Prostate gland (tissue), 2 donors: Measurements from ENCODE around the gene DOCK2. TPM values are rescaled to one million over a fixed set of nuclear protein-coding genes. Genes with fewer than 3 reads are reported as not detected.

Source experiments
- DNase-seq: peaks from one replicate; pipeline ENCODE4 v3.0.0-alpha.2; 2019; ENCODE audit warnings: low spot score
- H3K27ac ChIP-seq, 2 donors: fragments of 200-600 bp; sonication (generic); 2 replicates each; pipeline ENCODE4 v1.5.1; 2017 to 2019
- H3K27me3 ChIP-seq: fragments of 200-600 bp; sonication (generic); replicated peaks from 2 replicates; pipeline ENCODE4 v1.5.1; 2019; ENCODE audit not compliant: insufficient read depth
- H3K36me3 ChIP-seq, 2 donors: fragments of 200-600 bp; sonication (generic); 1 replicate in 1 of 2; 2 replicates in 1 of 2; pipeline versions ENCODE4 v1.5.1 to v1.8.1; 2017 to 2019
- H3K4me1 ChIP-seq: fragments of 200-600 bp; sonication (generic); replicated peaks from 2 replicates; pipeline ENCODE4 v1.5.1; 2019
- H3K4me3 ChIP-seq, 2 donors: fragments of 200-600 bp; sonication (generic); 2 replicates each; pipeline ENCODE4 v1.5.1; 2017 to 2019
- H3K9me3 ChIP-seq: fragments of 200-600 bp; sonication (generic); 2 replicates; pipeline ENCODE4 v1.5.1; 2017
- POLR2A ChIP-seq: fragments of 450-650 bp; IDR thresholded peaks from one replicate; pipeline ENCODE4 v1.6.1; 2016; ENCODE audit warnings: antibody characterized with exemption, mild to moderate bottlenecking
- POLR2AphosphoS5 ChIP-seq: sonication (generic); formaldehyde crosslinking; IDR thresholded peaks from one replicate; pipeline ENCODE4 v1.6.1; 2017; ENCODE audit warnings: antibody characterized with exemption
- WGBS: methylation state at CpG from one replicate; pipeline ENCODE4 v1.1.5; 2018; 5-methylcytosine and 5-hydroxymethylcytosine counted together
- intact Hi-C: fragments of 100-400 bp; cut with DNase I; formaldehyde crosslinking; loops from one replicate; pipeline ENCODE4 v1.14.2; 2022
- total RNA-seq, 2 donors: library from RNA; depleted of rRNA; stranded (reverse); fragments of >200 nt; gene quantifications; one replicate each; pipeline ENCODE4 v1.1.0, GENCODE V29; 2016
- TF ChIP-seq, protein P1 (sequence below), 4 experiments: fragments of 200-600 bp in 2 of 4; fragments of 450-650 bp in 2 of 4; sonication (generic) in 2 of 4; IDR thresholded peaks; 1 replicate in 3 of 4; 2 replicates in 1 of 4; pipeline ENCODE4 v1.5.1; 2016 to 2019; ENCODE audit warnings: antibody characterized with exemption in 4 of 4, mild to moderate bottlenecking in 2 of 4, moderate library complexity in 2 of 4

DOCK2 gene
- total RNA-seq, 2 donors from 2014 or later, result 2.5 to 6.2 TPM

DNA sequence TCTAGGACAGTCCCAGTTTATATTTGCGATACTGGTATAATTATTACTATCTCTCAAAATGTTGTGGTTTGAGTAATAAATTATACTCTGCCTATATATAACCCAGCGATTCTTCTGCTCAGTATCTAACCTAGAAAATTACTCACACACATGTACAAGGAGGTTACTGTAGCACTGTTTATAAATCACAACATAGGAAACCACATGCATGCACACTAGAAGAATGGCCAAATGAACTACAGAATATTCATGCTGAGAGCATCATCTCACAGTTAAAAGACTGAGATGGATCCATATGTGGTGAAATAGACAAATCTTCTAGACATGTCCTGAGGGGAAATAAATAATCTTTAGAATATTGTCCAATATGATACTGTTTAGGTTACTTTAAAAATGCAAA lies 281.2 kb downstream of the DOCK2 start:
- no peaks in the 10 kb centered on the region for H3K36me3 ChIP-seq
- no peak for TF ChIP-seq POLR2A
- TF ChIP-seq, protein P1, sequence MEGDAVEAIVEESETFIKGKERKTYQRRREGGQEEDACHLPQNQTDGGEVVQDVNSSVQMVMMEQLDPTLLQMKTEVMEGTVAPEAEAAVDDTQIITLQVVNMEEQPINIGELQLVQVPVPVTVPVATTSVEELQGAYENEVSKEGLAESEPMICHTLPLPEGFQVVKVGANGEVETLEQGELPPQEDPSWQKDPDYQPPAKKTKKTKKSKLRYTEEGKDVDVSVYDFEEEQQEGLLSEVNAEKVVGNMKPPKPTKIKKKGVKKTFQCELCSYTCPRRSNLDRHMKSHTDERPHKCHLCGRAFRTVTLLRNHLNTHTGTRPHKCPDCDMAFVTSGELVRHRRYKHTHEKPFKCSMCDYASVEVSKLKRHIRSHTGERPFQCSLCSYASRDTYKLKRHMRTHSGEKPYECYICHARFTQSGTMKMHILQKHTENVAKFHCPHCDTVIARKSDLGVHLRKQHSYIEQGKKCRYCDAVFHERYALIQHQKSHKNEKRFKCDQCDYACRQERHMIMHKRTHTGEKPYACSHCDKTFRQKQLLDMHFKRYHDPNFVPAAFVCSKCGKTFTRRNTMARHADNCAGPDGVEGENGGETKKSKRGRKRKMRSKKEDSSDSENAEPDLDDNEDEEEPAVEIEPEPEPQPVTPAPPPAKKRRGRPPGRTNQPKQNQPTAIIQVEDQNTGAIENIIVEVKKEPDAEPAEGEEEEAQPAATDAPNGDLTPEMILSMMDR (IDR thresholded peaks at IDR 0.05), result no peak
- TF ChIP-seq POLR2AphosphoS5, result no peak
- 81% methylated on average over 2 of the region's 2 CpGs for WGBS
- intact Hi-C loops, result no loop called here
- H3K4me1 ChIP-seq, result no peaks in the 10 kb centered on the region
- H3K27ac ChIP-seq, result no peak overlapping the region
- H3K27me3 ChIP-seq, result no peaks in the 10 kb centered on the region
- no peak for DNase-seq
- no peaks in the 10 kb centered on the region for H3K9me3 ChIP-seq
- H3K4me3 ChIP-seq, result no peak overlapping the region

DNA sequence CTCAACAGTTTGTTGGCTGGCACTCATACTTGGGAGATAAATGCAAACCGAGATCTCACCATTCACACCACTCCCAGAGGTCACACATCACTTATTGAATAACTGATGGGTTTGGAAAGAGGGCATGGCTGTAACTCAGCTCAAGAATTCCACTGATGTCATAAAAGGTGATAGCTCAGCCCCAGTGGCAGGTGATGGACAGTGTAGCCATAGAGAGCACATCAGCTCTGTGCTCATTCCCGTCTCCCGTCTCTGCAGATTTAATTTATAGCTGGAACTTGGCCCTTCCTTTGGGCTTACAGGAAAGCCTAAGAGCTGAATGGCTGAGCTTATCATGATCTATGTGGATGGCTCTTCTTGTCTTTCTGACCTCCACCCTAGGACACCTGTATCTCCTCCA lies 283.4 kb downstream of the DOCK2 start:
- H3K36me3 ChIP-seq, result no peaks in the 10 kb centered on the region
- H3K27ac ChIP-seq, result no peak overlapping the region
- TF ChIP-seq, protein P1 (IDR thresholded peaks at IDR 0.05), result no peak
- TF ChIP-seq POLR2AphosphoS5 (no peak), POLR2A (no peak)
- DNase-seq, result no peak
- H3K4me3 ChIP-seq, result no peak overlapping the region
- H3K27me3 ChIP-seq, result no peaks in the 10 kb centered on the region
- H3K9me3 ChIP-seq, result no peaks in the 10 kb centered on the region
- intact Hi-C loops, result no loop called here
- H3K4me1 ChIP-seq, result no peaks in the 10 kb centered on the region
- WGBS, result 60% methylated on average over 3 of the region's 3 CpGs

DNA sequence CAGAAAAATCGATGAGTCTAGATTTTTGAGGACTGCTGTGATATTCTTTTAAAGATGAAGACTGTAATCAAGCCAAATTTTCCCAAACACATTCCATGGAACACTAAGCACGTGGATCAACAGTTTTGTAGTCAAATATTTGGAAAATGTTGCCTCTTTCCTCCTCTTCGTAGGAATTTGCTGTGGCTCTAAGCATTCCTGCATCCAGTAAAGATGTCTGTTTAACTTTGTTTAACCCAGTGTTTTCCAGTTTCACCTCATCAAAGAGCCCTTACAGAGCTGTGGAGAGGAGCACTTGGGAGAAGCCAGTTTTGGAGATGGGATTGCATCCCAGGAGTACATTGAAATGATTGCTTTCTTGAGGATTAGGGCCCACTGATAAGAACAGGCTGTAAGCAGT lies 284.3 kb downstream of the DOCK2 start:
- H3K27ac ChIP-seq, result no peak overlapping the region
- no peak for DNase-seq
- intact Hi-C loops, result no loop called here
- WGBS, result 38% methylated on average over 3 of the region's 3 CpGs
- TF ChIP-seq POLR2A (no peak), POLR2AphosphoS5 (no peak)
- TF ChIP-seq, protein P1 (IDR thresholded peaks at IDR 0.05), result no peak
- H3K9me3 ChIP-seq, result no peaks in the 10 kb centered on the region
- no peak overlapping the region for H3K4me3 ChIP-seq
- H3K27me3 ChIP-seq, result no peaks in the 10 kb centered on the region
- no peaks in the 10 kb centered on the region for H3K4me1 ChIP-seq
- no peaks in the 10 kb centered on the region for H3K36me3 ChIP-seq

DNA sequence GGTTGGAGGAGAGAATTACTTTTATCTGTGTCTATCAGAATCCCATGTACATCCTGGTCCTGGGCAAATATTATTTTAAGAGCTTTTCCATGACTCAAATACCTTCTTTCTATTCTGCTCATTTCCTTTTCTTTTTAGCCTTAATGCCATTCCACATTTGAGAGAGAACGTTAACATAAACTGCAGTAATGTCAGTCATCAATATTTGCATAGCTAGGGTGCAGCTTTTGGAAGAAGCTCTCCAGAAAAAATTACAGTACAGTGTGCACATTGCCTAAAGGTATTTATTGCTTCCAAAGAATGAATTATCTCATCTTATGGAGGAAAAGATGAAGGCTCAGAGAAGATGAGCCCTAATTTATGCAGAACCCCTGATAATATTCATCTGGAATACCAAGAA lies 284.9 kb downstream of the DOCK2 start:
- Histone ChIP-seq H3K36me3 (no peaks in the 10 kb centered on the region), H3K27ac (no peak overlapping the region), H3K4me3 (no peak overlapping the region), H3K27me3 (no peaks in the 10 kb centered on the region), H3K4me1 (no peaks in the 10 kb centered on the region), H3K9me3 (no peaks in the 10 kb centered on the region)
- no peak for DNase-seq
- intact Hi-C loops, result no loop called here
- 31% methylated on average over 1 of the region's 1 CpG for WGBS
- TF ChIP-seq POLR2A, result no peak
- TF ChIP-seq, protein P1 (IDR thresholded peaks at IDR 0.05), result no peak
- no peak for TF ChIP-seq POLR2AphosphoS5

DNA sequence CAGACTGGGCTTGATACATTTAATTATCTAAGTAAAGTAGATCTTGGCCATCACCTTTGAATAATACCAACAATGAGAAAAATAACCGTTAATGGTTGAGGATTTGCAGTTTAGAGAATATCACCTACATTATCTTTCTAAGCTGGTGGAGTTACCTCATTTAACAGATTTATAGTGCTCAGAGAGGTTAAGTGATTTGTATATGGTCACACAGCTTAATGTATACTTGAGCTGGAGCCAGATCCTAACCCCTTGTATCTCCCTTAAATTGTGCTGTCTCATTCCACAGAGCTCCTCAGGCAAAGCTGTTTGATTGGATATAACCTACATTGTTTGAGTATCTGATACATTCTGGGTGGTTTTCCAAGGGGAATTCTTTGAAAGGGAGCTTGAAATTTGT lies 285.4 kb downstream of the DOCK2 start:
- TF ChIP-seq POLR2AphosphoS5, result no peak
- TF ChIP-seq, protein P1 (IDR thresholded peaks at IDR 0.05), result no peak
- no peak for TF ChIP-seq POLR2A
- Histone ChIP-seq H3K36me3 (no peaks in the 10 kb centered on the region), H3K27ac (no peak overlapping the region), H3K27me3 (no peaks in the 10 kb centered on the region), H3K4me3 (no peak overlapping the region), H3K9me3 (no peaks in the 10 kb centered on the region), H3K4me1 (no peaks in the 10 kb centered on the region)
- 87% methylated on average over 1 of the region's 1 CpG for WGBS
- intact Hi-C loops, result no loop called here
- DNase-seq, result no peak
